SK-N-SH treated with all-trans-retinoic acid at 6 μM for 48 hours (cell line): ENCODE data around the gene SPRY1.

Experiments
- ISL1 ChIP-seq: fragments of 250-450 bp; sonication (Bioruptor Pico); IDR thresholded peaks from 2 replicates; pipeline ENCODE4 v2.1.2; 2022; ENCODE audit warnings: mild to moderate bottlenecking, moderate library complexity
- OSR1 ChIP-seq: fragments of 250-450 bp; sonication (Bioruptor Pico); IDR thresholded peaks from 2 replicates; pipeline ENCODE4 v1.8.0; 2022; ENCODE audit warnings: moderate library complexity, mild to moderate bottlenecking, inconsistent platforms
- ZFP3 ChIP-seq: fragments of 250-450 bp; sonication (Bioruptor Pico); IDR thresholded peaks from 2 replicates; pipeline ENCODE4 v1.5.0; 2020; ENCODE audit warnings: mild to moderate bottlenecking, moderate library complexity
- TF ChIP-seq, protein P1 (sequence below): fragments of 250-450 bp; sonication (Bioruptor Pico); IDR thresholded peaks from 2 replicates; pipeline ENCODE4 v1.5.0; 2020; ENCODE audit warnings: mild to moderate bottlenecking, moderate library complexity
- TF ChIP-seq, protein P2 (sequence below): fragments of 250-450 bp; sonication (Bioruptor Pico); IDR thresholded peaks from 2 replicates; pipeline ENCODE4 v1.5.1; 2020; ENCODE audit warnings: low read depth, mild to moderate bottlenecking, moderate library complexity

Gene SPRY1

DNA sequence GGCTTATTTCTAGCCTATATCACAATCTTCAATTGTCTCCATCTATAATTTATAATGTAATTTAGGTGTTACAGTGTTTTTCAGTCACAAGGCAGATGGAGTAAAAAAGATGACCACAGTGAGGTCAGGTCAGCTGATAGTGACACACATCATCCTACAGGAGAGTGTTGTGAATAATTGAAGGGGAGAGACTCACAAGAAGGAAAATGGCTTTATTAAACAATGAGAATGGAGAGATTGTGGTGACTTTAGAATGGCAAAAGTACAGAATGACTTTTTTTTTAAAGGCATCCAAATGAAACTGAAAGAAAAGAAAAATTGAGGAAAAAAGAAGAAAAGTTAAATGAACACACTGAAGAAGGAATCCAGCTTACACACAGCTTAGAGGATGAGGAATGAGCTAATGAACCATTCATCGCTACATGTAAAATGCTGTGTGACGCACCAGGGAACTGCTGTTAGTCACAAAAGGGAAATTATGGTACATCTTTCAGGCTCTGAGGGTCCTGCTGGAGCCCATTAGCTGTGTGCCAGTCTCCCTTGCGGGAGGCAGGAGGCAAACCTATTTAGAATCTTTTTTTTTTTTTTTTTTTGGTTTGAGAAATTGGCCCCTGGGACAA is 56.6 kb downstream of the SPRY1 start (continued):
- TF ChIP-seq, protein P1, sequence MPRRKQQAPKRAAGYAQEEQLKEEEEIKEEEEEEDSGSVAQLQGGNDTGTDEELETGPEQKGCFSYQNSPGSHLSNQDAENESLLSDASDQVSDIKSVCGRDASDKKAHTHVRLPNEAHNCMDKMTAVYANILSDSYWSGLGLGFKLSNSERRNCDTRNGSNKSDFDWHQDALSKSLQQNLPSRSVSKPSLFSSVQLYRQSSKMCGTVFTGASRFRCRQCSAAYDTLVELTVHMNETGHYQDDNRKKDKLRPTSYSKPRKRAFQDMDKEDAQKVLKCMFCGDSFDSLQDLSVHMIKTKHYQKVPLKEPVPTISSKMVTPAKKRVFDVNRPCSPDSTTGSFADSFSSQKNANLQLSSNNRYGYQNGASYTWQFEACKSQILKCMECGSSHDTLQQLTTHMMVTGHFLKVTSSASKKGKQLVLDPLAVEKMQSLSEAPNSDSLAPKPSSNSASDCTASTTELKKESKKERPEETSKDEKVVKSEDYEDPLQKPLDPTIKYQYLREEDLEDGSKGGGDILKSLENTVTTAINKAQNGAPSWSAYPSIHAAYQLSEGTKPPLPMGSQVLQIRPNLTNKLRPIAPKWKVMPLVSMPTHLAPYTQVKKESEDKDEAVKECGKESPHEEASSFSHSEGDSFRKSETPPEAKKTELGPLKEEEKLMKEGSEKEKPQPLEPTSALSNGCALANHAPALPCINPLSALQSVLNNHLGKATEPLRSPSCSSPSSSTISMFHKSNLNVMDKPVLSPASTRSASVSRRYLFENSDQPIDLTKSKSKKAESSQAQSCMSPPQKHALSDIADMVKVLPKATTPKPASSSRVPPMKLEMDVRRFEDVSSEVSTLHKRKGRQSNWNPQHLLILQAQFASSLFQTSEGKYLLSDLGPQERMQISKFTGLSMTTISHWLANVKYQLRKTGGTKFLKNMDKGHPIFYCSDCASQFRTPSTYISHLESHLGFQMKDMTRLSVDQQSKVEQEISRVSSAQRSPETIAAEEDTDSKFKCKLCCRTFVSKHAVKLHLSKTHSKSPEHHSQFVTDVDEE (CRISPR knock-in tag): no peak
- TF ChIP-seq ZFP3 (CRISPR knock-in tag) (no peak), ISL1 (CRISPR knock-in tag) (no peak), OSR1 (CRISPR knock-in tag) (no peak)
- TF ChIP-seq, protein P2, sequence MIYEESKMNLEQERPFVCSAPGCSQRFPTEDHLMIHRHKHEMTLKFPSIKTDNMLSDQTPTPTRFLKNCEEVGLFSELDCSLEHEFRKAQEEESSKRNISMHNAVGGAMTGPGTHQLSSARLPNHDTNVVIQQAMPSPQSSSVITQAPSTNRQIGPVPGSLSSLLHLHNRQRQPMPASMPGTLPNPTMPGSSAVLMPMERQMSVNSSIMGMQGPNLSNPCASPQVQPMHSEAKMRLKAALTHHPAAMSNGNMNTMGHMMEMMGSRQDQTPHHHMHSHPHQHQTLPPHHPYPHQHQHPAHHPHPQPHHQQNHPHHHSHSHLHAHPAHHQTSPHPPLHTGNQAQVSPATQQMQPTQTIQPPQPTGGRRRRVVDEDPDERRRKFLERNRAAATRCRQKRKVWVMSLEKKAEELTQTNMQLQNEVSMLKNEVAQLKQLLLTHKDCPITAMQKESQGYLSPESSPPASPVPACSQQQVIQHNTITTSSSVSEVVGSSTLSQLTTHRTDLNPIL (CRISPR knock-in tag): no peak
